ENCODE data around the gene PCSK6.

Gene PCSK6

DNA sequence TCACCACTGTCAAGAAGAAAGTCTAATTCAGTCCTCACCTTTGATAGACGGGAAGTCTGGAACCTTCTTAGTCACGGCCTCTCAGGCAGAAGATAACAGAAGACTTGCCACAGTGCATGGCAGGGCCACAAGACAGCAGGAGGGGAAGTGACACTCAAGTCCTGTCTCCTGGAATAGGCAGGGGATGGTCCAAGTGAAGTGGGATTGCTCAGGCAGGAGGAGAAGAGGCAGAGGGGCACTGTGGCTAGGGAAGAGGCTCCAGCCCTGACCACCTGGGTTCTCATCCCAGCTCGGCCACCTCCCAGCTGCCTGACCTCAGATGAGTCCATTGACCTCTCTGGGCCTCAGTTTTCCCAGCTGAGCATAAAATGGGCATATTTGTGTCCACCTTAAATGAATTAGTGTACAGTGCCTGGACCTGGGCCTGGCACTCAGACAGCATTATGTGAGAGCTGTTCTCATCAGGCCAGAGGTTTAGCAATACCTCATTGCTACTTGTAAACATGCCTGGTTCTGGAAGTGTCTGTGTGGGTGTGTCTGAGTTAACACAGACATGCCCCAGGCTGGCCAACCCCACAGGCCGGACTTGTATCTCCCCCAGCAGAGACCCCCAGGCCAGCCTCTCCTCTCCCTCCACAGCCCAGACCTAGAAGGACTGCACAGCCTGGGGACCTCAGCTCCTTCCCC is 11.5 kb upstream of the PCSK6 start:
- no peaks in the 10 kb centered on the region for H3K27me3 ChIP-seq (ENCODE audit: control insufficient read depth, low read length)
- no peak overlapping the region for H3K4me2 ChIP-seq (ENCODE audit: low read length)
- no peaks in the 10 kb centered on the region for H3K9me3 ChIP-seq (ENCODE audit: control insufficient read depth, insufficient read depth, low read length)
- no peak overlapping the region for H3K27ac ChIP-seq (ENCODE audit: low read depth, low read length)
- H3K4me3 ChIP-seq (ENCODE audit: low read length): no peak overlapping the region
- H4K20me1 ChIP-seq (ENCODE audit: control insufficient read depth, insufficient read depth, low read depth, low read length): no peaks in the 10 kb centered on the region
- no peaks in the 10 kb centered on the region for H3K4me1 ChIP-seq (ENCODE audit: control insufficient read depth, low read length)
- no peaks in the 10 kb centered on the region for H3K79me2 ChIP-seq (ENCODE audit: control insufficient read depth, low read length)
- H3F3A ChIP-seq (ENCODE audit: control insufficient read depth, insufficient read depth): no peaks in the 10 kb centered on the region
- TF ChIP-seq EZH2phosphoT487 (IDR thresholded peaks at IDR 0.05; ENCODE audit: borderline replicate concordance, low read length) (no peak), CTCF (IDR thresholded peaks at IDR 0.05; ENCODE audit: low read depth, low read length, poor library complexity, severe bottlenecking) (no peak)
- no peaks in the 10 kb centered on the region for H3K36me3 ChIP-seq (ENCODE audit: control insufficient read depth, low read length)
- H3K9me2 ChIP-seq (replicated peaks; ENCODE audit: control insufficient read depth, low read length): no peaks in the 10 kb centered on the region

DNA sequence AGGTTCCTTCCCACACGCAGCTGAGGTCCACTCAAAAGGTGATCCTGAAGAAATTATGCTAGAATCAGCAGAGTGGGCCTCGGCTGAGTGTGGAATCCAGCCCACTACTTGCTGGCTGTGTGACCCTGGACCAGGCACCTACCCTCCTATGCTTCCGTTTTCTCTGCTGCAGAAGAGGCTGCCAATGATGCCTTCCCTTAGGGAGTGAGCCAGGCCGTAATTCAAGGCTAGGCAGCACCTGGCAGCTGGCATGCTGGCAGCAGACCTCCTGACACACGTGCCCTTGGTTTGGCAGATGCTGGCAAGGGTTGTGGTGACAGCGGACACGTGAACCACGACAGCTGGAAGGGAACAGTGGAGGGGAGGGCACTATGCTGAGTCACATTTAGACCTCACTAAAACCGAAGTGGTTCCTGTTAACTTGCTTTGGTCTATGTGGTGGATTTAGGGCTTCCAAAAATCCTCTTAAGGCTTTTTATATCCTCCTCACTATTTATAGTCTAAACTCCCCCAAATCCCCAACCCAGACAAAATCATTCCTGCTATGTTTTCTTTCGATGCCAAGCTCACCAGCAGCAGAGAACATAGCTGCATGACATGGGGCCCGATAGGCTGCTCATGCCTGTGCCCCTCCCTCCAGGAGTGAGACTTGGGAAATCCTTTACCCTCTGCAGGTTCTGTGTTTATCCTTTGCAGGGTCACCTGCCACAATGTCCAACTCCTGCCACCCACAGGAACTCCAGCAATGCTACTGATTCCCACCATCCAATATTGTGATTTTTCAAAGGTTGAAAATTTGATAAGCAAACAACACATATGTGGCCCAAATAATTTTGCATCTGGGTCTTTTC is 10.6 kb upstream of the PCSK6 start:
- Histone ChIP-seq H3K79me2 (ENCODE audit: control insufficient read depth, low read length) (no peaks in the 10 kb centered on the region), H3K4me1 (ENCODE audit: control insufficient read depth, low read length) (no peaks in the 10 kb centered on the region), H3K27ac (ENCODE audit: low read depth, low read length) (no peak overlapping the region), H3K36me3 (ENCODE audit: control insufficient read depth, low read length) (no peaks in the 10 kb centered on the region), H3F3A (ENCODE audit: control insufficient read depth, insufficient read depth) (no peaks in the 10 kb centered on the region), H3K9me3 (ENCODE audit: control insufficient read depth, insufficient read depth, low read length) (no peaks in the 10 kb centered on the region), H3K27me3 (ENCODE audit: control insufficient read depth, low read length) (no peaks in the 10 kb centered on the region), H3K4me2 (ENCODE audit: low read length) (no peak overlapping the region), H3K9me2 (replicated peaks; ENCODE audit: control insufficient read depth, low read length) (no peaks in the 10 kb centered on the region), H4K20me1 (ENCODE audit: control insufficient read depth, insufficient read depth, low read depth, low read length) (no peaks in the 10 kb centered on the region), H3K4me3 (ENCODE audit: low read length) (no peak overlapping the region)
- TF ChIP-seq EZH2phosphoT487 (IDR thresholded peaks at IDR 0.05; ENCODE audit: borderline replicate concordance, low read length): no peak
- no peak for TF ChIP-seq CTCF (IDR thresholded peaks at IDR 0.05; ENCODE audit: low read depth, low read length, poor library complexity, severe bottlenecking)

GRCh38 chr15:101498717-101499480 is 9.4 kb upstream of the PCSK6 start:
- no peak overlapping the region for H3K4me2 ChIP-seq (ENCODE audit: low read length)
- TF ChIP-seq CTCF (IDR thresholded peaks at IDR 0.05; ENCODE audit: low read depth, low read length, poor library complexity, severe bottlenecking): no peak
- TF ChIP-seq EZH2phosphoT487 (IDR thresholded peaks at IDR 0.05; ENCODE audit: borderline replicate concordance, low read length): no peak
- H3K4me3 ChIP-seq (ENCODE audit: low read length): no peak overlapping the region
- H4K20me1 ChIP-seq (ENCODE audit: control insufficient read depth, insufficient read depth, low read depth, low read length): no peaks in the 10 kb centered on the region
- no peak overlapping the region for H3K27ac ChIP-seq (ENCODE audit: low read depth, low read length)
- H3K79me2 ChIP-seq (ENCODE audit: control insufficient read depth, low read length): no peaks in the 10 kb centered on the region
- no peaks in the 10 kb centered on the region for H3F3A ChIP-seq (ENCODE audit: control insufficient read depth, insufficient read depth)
- no peaks in the 10 kb centered on the region for H3K4me1 ChIP-seq (ENCODE audit: control insufficient read depth, low read length)
- no peaks in the 10 kb centered on the region for H3K9me2 ChIP-seq (replicated peaks; ENCODE audit: control insufficient read depth, low read length)
- H3K9me3 ChIP-seq (ENCODE audit: control insufficient read depth, insufficient read depth, low read length): no peaks in the 10 kb centered on the region
- no peaks in the 10 kb centered on the region for H3K27me3 ChIP-seq (ENCODE audit: control insufficient read depth, low read length)
- no peaks in the 10 kb centered on the region for H3K36me3 ChIP-seq (ENCODE audit: control insufficient read depth, low read length)
